NB4 (cell line): Measurements from ENCODE around the gene GPR3.

Experiments
- DNase-seq: peaks from one replicate; pipeline ENCODE4 v3.0.0; 2010; ENCODE audit warnings: low read depth
- H3K4me3 ChIP-seq: one replicate; pipeline ENCODE4 v1.5.1; 2011; ENCODE audit warnings: mild to moderate bottlenecking, low read depth, low read length, moderate library complexity
- CTCF ChIP-seq: IDR thresholded peaks from one replicate; pipeline ENCODE4 v1.5.1; 2012; ENCODE audit warnings: low read depth, low read length
- MAX ChIP-seq: IDR thresholded peaks from 2 replicates; pipeline ENCODE4 v1.6.1; 2011; ENCODE audit warnings: low read depth, low read length
- MYC ChIP-seq: IDR thresholded peaks from 2 replicates; pipeline ENCODE4 v1.6.1; 2011; ENCODE audit warnings: low read depth, low read length
- POLR2A ChIP-seq: IDR thresholded peaks from 2 replicates; pipeline ENCODE4 v1.6.1; 2011; ENCODE audit warnings: mild to moderate bottlenecking; ENCODE audit not compliant: insufficient read length; ENCODE audit errors: extremely low read depth

Gene GPR3

GRCh38 chr1:27353166-27353565 lies 39.3 kb upstream of the GPR3 start:
- no peak overlapping the region for H3K4me3 ChIP-seq
- TF ChIP-seq POLR2A (no peak), MAX (no peak), CTCF (no peak), MYC (no peak)
- no peak for DNase-seq

- H3K4me3 ChIP-seq: no peak overlapping the region
- no peak for DNase-seq
These were observed 38.8 kb upstream of the GPR3 start for GRCh38 chr1:27353629-27354028.

GRCh38 chr1:27355683-27356082 lies 36.7 kb upstream of the GPR3 start:
- H3K4me3 ChIP-seq: no peak overlapping the region
- no peak for DNase-seq
- TF ChIP-seq MYC (no peak), CTCF (no peak), POLR2A (no peak), MAX (no peak)

More at GRCh38 chr1:27353629-27354028, 38.8 kb upstream of the GPR3 start:
- TF ChIP-seq CTCF (no peak), MYC (no peak), POLR2A (no peak), MAX (no peak)

GRCh38 chr1:27356277-27356618 lies 36.2 kb upstream of the GPR3 start:
- TF ChIP-seq POLR2A (no peak), MAX (no peak), CTCF (no peak), MYC (no peak)
- no peak for DNase-seq
- H3K4me3 ChIP-seq: no peak overlapping the region

- no peak for DNase-seq
- TF ChIP-seq POLR2A: no peak
- TF ChIP-seq CTCF: no peak
- no peak for TF ChIP-seq MAX
- no peak overlapping the region for H3K4me3 ChIP-seq
These were observed 35.7 kb upstream of the GPR3 start for GRCh38 chr1:27356619-27357280.

- DNase-seq: peak; percentile 77
- H3K4me3 ChIP-seq: no peak overlapping the region
- peak; percentile 69 for TF ChIP-seq CTCF
- TF ChIP-seq MAX: peak; percentile 81
- peak; percentile 63 for TF ChIP-seq MYC
- TF ChIP-seq POLR2A: no peak
These were observed 35.0 kb upstream of the GPR3 start for GRCh38 chr1:27357281-27358037.
